Keratinocyte (primary cell): ENCODE measurements around the gene NUMBL.

Experiments used
- EZH2 ChIP-seq: IDR thresholded peaks from one replicate; pipeline ENCODE4 v1.6.1; 2012; ENCODE audit warnings: inconsistent platforms, mild to moderate bottlenecking, low read length, moderate library complexity
- TF ChIP-seq, protein P1 (sequence below), 3 experiments: IDR thresholded peaks in 1 of 3; conservative IDR thresholded peaks in 1 of 3; optimal IDR thresholded peaks in 1 of 3; 2 replicates in 2 of 3; 3 replicates in 1 of 3; pipeline versions ENCODE3 to v1.5.1; 2011; ENCODE audit warnings: low read length in 3 of 3, mild to moderate bottlenecking in 3 of 3, moderate library complexity in 2 of 3, control low read depth in 1 of 3, inconsistent platforms in 1 of 3; ENCODE audit not compliant: insufficient read depth in 2 of 3; ENCODE audit errors: extremely low read depth in 1 of 3

DNA sequence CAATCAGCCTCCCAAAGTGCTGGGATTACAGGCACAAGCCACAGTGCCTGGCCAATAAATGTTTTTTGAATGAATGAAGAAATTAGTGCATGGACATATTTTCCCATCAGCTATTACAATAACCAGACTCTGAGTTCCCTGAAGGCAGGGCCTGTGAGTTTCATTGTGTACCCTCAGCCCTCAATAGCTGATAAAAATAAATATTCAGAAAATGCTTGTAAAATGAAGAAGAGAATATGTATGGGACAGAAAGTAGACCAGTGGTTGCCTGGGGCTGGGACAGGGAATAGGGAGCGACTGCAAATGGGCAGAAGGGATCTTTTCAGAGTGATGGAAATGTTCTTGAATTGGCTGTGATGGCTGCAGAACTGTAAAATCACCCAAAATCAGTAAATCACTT, 28.8 kb downstream of the NUMBL start:
- TF ChIP-seq, protein P1, sequence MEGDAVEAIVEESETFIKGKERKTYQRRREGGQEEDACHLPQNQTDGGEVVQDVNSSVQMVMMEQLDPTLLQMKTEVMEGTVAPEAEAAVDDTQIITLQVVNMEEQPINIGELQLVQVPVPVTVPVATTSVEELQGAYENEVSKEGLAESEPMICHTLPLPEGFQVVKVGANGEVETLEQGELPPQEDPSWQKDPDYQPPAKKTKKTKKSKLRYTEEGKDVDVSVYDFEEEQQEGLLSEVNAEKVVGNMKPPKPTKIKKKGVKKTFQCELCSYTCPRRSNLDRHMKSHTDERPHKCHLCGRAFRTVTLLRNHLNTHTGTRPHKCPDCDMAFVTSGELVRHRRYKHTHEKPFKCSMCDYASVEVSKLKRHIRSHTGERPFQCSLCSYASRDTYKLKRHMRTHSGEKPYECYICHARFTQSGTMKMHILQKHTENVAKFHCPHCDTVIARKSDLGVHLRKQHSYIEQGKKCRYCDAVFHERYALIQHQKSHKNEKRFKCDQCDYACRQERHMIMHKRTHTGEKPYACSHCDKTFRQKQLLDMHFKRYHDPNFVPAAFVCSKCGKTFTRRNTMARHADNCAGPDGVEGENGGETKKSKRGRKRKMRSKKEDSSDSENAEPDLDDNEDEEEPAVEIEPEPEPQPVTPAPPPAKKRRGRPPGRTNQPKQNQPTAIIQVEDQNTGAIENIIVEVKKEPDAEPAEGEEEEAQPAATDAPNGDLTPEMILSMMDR (optimal IDR thresholded peaks at IDR 0.05 in 1 of 3, IDR thresholded peaks at IDR 0.05 in 1 of 3, conservative IDR thresholded peaks at IDR 0.05 in 1 of 3; ENCODE audit: extremely low read depth in 1 of 3, insufficient read depth in 2 of 3, low read length in 3 of 3) = no peak
- TF ChIP-seq EZH2 = no peak
